ENCODE data around the gene GAMT.

The GAMT gene

GRCh38 chr19:1418496-1418775, 17.1 kb upstream of the GAMT start:
- ATAC-seq, result no peak

GRCh38 chr19:1417681-1418495, 16.5 kb upstream of the GAMT start:
- ATAC-seq, result no peak

GRCh38 chr19:1417145-1417544, 15.8 kb upstream of the GAMT start:
- ATAC-seq, result no peak

GRCh38 chr19:1416014-1416841, 14.9 kb upstream of the GAMT start:
- no peak for ATAC-seq

GRCh38 chr19:1412995-1413800, 11.9 kb upstream of the GAMT start:
- ATAC-seq, result no peak

GRCh38 chr19:1412323-1412923, 11.1 kb upstream of the GAMT start:
- ATAC-seq, result no peak

- no peak for ATAC-seq
These were observed 10.2 kb upstream of the GAMT start for GRCh38 chr19:1411255-1412191.

- no peak for ATAC-seq
These were observed 9.4 kb upstream of the GAMT start for GRCh38 chr19:1410789-1411188.

- ATAC-seq, result no peak
These were observed 8.9 kb upstream of the GAMT start for GRCh38 chr19:1410136-1410786.

- ATAC-seq, result no peak
These were observed 8.1 kb upstream of the GAMT start for GRCh38 chr19:1409204-1410005.

- ATAC-seq, result peak; percentile 8 to 17
These were observed 7.2 kb upstream of the GAMT start for GRCh38 chr19:1408300-1409203.

- ATAC-seq, result peak in 1 of 2 donors; percentile 0
These were observed 6.4 kb upstream of the GAMT start, which contains the start of gene DAZAP1 for GRCh38 chr19:1407528-1408299. Gene DAZAP1, plus strand, starts transcription at chr19:1407586. Its CDS starts 188 bp downstream, at chr19:1407774.

GRCh38 chr19:1406774-1407527, 5.6 kb upstream of the GAMT start:
- peak; percentile 83 to 84 for ATAC-seq

- ATAC-seq, result no peak
These were observed 1.2 kb upstream of the GAMT start for GRCh38 chr19:1402411-1403070.

GRCh38 chr19:1401889-1402217, 511 bp upstream of the GAMT start:
- ATAC-seq, result no peak

- ATAC-seq, result peak in 1 of 2 donors; percentile 2
These were observed 833 bp downstream of the GAMT start for GRCh38 chr19:1400281-1401137.

Data from activated CD4-positive, CD25-positive, alpha-beta regulatory T cell treated with anti-CD3 and anti-CD28 coated beads, Interleukin-2, amount 50 U/mL, for 24 hours (primary cell).